ENCODE data around the gene PARP8.
"Not testable (repeated sequence)": the region's sequence is repeated elsewhere in the genome, so short reads cannot be mapped to it uniquely, and the experiment has no call there.

Gene PARP8

DNA sequence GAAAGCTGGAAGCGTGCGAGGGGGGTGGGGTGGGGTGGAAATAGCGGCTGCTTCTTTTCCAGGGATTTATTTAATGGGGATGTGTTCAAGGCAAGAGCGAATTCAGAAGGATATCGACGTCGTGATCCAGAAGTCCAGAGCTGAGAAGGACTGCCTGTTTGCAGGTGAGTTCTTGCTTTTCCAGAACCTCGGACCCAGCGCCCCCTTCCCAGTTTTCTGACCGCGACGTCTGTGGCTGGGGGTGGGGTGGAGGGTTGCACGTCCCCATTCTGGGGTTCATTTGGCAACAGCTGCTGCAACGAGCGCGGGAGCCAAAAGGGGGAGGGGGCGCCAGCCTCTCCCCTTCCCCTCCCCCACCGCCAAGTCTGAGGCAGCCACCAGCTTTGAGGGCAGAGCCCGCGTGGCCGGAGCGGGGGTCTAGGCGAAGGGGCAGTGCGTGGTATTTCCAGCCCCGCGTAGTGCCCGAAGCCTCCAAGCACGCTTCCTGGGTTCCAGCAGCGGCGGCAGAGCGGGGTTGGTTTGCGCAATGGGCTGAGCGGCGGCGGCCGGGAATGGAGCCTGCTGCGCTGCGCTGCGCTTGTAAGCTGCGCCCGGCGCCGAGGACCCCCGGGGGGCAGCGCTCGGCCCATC is 701 bp downstream of the PARP8 start:
- DNase-seq (ENCODE audit: insufficient read length, low spot score), result no peak
- no peak for FAIRE-seq
- TF ChIP-seq POLR2A (IDR thresholded peaks at IDR 0.05; ENCODE audit: low read depth, low read length), result no peak

DNA sequence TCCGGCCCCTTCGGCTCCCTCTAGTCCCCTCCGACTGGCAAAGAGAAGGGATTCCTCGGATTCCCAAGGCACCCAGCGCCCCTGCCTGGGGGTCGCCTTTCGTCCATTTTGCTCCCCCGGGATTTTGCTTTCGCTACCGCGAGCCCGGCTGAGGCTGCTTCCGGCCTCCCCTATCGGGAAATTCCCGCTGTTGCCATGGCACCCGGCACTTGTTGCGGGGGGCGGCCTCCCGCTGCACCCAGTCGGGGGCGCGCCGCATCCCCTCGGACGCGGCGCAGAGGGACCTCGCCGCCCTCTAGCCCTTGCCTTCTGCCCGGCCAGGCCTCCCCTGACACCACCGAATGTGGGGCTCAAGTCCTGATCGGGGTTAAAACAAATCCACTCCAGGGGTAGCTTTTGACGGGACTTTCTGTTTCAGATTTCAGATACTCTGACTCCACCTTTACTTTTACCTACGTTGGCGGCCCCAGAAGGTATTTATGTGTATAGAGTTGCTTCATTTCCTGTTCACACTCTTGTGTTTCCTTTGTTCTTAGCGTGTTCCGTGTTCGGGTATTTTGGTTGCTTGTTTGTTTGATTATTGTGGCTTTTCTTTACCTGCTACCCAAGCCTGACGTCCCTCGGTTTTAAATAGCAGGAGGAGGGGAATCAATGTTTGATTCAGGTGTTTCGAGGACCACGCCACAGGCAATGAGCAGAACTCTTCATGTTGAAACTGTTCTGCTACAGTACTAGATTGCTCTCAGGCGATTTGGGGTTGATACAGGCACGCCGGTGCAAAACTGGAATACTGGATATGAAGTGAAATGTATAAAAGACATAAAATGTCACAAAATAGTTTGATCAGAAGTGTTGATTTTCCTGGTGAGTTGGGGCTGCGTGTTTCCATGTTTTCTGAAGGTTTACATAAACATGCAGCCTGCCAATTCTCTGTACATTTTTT is 1.5 kb downstream of the PARP8 start:
- FAIRE-seq, result peak; percentile 48
- no peak for TF ChIP-seq POLR2A (IDR thresholded peaks at IDR 0.05; ENCODE audit: low read depth, low read length)
- peak; percentile 27 for DNase-seq (ENCODE audit: insufficient read length, low spot score)

DNA sequence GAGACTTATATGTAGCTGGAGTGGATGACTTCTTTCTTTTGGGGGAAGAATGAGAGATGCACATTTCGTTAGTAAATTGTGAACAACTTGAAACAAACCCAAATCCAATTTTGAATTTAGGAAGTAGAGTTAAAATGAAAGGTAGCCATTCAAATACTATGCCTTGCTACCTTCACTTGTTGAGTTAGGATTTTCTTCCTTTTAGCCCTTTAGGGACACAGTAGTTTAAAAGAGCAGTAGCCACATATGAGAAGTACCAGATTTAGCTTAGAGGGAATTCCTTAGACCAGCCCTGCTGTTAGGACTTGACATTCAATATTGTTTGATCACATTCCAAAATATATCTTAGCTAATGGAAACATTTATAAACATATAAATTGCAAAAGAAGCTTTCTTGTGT is 2.2 kb downstream of the PARP8 start:
- peak; percentile 11 for FAIRE-seq
- DNase-seq (ENCODE audit: insufficient read length, low spot score), result not testable (repeated sequence)

DNA sequence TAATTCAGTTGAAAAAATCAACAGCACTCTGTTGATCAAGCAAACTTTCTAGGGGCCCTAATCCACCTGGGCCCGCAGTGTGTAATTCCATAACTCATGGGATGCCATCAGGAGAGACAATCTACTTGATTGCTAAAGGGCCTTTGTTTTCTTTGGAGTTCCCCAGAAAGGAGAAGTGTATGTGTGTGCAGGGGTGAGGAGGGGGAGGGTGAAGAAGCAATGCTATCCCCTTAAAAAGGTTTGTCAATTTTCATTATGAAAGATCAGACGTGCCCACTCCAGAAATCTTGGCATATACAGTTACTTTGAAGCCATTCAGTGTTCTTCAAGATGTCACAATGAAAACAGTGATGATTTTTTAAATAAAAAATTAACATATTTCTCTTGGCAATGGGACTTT is 6.2 kb downstream of the PARP8 start:
- DNase-seq (ENCODE audit: insufficient read length, low spot score), result no peak
- TF ChIP-seq POLR2A (IDR thresholded peaks at IDR 0.05; ENCODE audit: low read depth, low read length), result no peak
- no peak for FAIRE-seq

DNA sequence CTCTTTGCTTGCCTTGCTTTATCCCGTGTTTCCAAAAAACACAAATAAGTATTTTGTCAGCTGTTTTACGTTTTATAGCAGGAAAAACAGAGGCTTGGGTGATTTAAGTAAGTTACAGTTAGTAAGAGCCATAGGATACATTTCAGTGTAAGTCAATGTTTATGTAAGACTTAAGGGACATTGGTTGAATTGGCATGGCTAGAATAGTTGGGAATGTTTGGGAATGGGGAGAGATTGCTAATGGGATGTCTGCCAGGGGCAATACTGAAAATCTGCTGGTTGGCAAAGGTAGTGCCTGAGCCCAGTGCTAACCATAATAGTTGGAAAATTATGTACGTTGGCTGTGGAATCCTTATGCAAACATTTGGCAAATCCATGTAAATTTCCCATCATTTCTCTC is 7.0 kb downstream of the PARP8 start:
- DNase-seq (ENCODE audit: insufficient read length, low spot score); FAIRE-seq: not testable (repeated sequence)

DNA sequence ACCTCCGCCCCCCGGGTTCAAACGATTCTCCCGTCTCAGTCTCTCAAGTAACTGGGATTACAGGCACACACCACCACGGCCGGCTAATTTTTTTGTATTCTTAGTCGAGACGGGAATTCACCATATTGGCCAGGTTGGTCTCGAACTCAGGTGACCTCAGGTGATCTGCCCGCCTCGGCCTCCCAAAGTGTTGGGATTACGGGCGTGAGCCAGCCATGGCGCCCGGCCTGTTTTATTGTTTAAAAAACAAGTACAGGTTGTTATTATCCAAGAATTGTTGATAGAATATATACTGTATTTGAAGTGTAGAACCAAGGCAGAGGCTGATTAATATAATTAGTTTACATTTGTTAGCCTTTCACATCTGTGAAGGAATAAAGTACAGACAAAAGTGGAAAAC is 8.9 kb downstream of the PARP8 start:
- no peak for FAIRE-seq
- no peak for DNase-seq (ENCODE audit: insufficient read length, low spot score)
- TF ChIP-seq POLR2A (IDR thresholded peaks at IDR 0.05; ENCODE audit: low read depth, low read length), result no peak

DNA sequence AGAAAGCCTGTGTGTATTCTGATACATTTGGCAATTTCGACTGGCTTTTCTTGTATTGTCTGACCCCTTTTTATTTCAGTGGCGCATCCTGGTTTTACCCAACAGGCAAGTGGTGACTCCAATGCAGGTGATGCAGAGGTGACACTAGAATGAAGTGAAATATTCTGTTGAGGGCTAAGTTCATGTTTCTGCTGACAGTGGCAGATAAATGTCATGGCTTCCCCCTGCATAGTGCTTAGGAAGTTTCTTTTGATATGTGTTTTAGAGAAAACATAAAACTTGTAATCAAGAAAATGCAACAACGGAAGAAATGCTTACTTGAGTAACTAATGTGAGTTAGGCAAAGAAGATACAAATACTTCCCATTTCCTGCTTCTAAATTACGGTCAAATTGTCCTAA is 13.1 kb downstream of the PARP8 start:
- DNase-seq (ENCODE audit: insufficient read length, low spot score); FAIRE-seq: not testable (repeated sequence)

DNA sequence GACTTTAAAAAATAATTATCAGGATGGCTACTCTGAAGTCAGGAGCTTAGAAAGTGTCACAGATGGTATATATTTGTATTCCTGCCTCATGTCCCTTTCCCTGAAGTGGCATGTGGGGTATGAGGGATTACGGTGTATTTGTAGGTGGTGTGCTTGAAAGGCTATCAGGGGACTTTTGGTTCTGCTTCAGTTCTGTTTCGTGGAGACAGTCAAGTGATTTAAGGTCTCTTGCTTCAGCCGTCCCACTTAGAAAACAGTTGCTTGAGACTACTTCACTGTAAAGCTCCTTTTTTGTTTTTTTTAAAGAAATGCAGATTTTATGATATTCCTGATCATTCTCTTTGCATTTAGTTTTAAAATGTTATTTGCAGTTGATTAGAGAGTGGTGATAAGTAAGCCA is 18.3 kb downstream of the PARP8 start:
- no peak for TF ChIP-seq POLR2A (IDR thresholded peaks at IDR 0.05; ENCODE audit: low read depth, low read length)
- DNase-seq (ENCODE audit: insufficient read length, low spot score) (no peak), FAIRE-seq (no peak)

DNA sequence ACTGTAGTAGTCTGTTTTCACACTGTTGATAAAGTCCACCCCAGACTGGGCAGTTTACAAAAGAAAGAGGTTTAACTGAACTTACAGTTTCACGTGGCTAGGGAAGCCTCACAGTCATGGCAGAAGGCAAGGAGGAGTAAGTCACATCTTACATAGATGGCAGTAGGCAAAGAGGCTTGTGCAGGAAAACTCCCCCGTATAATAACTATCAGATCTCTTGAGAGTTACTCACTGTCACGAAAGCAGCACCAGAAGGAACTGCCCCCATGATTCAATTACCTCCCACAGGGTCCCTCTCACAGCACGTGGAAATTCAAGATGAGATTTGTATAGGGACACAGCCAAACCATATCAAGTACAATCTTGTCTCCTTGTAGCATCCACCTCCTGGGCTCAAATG is 21.1 kb downstream of the PARP8 start:
- DNase-seq (ENCODE audit: insufficient read length, low spot score) (no peak), FAIRE-seq (no peak)
- no peak for TF ChIP-seq POLR2A (IDR thresholded peaks at IDR 0.05; ENCODE audit: low read depth, low read length)

DNA sequence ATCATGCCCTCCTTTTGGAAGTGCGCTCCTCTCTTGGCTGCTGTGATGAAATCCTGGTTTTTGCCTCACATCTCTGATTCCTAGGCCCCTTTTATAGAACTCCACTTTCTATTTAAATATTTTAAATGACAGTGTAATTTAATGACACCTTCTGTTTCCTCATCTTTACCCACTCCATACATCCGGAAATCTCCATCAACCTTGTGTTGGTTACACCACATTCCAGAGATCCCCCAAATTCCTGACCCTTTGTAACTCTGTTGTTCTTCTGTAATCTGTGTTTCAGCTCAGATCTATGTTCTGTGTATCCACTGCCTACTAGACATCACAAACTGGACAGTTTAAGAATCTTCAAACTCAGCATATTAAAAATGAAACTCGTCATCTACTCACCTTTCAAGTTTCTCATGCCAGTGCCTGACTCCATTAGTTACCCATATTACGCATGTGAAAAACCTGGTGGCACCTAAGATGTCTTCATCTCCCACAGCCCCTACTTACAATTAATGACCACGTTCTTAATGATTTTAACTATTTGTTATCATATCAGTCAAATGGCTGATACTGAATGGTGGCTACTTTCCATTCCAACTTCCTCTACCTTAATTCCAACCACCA is 25.1 kb downstream of the PARP8 start:
- DNase-seq (ENCODE audit: insufficient read length, low spot score), result no peak
- TF ChIP-seq POLR2A (IDR thresholded peaks at IDR 0.05; ENCODE audit: low read depth, low read length), result no peak
- peak; percentile 53 for FAIRE-seq

DNA sequence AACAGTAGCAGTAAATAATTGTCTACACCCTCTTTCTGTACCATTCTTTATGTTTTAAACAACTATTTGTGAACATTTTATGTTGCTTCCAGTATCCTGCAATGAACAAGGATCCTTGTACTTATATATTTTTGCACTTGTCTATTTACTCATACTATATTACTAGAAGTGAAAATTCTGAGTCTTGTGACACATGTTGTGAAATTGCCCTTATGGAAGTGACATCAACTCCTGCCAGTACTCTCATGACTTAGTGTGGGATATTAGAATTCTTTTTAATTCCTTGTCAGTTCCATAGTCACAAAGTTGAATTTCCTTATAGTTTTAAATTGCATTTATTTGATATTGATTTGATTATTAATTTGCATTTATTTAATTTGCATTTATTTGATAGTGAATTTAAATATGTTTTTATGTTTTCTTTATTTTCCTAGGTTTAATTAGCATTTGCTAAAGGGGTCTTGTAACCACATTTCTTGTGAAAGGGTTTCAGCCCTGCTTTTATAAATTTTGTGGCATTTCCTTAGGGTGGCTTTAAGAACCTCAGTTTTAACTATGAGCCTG is 27.7 kb downstream of the PARP8 start:
- FAIRE-seq, result no peak
- TF ChIP-seq POLR2A (IDR thresholded peaks at IDR 0.05; ENCODE audit: low read depth, low read length), result no peak
- no peak for DNase-seq (ENCODE audit: insufficient read length, low spot score)

DNA sequence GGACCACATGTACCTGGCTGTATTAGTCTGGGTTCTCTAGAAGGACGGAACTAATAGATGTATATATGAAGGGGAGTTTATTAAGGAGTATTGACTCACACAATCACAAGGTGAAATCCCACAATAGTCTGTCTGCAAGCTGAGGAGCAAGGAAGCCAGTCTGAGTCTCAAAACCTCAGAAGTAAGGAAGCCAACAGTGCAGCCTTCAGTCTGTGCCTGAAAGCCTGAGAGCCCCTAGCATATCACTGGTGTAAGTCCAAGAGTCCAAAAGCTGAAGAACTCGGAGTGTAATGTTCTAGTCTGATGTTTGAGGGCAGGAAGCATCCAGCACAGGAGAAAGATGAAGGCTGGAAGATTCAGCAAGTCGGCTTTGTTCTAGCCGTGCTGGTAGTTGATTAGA is 28.2 kb downstream of the PARP8 start:
- not testable (repeated sequence) for DNase-seq (ENCODE audit: insufficient read length, low spot score); FAIRE-seq

DNA sequence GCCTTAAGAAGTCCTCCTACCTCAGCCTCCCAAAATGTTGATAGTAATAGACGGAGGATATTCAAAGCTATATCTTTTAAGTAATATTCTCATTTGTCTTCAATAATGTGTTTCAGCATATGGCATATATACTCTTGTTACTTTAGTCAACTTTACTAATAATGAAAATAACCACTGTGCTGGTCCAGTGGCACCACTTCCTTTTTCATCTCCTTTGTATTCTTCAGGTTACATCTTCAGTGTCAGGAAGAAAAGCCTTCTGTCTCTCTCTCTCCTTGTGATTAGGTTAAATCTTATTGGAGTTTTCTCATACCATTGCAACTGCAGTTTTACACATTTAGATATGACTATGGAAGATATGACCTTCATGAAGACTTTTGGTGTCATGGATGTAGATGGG is 31.3 kb downstream of the PARP8 start:
- FAIRE-seq (no peak), DNase-seq (ENCODE audit: insufficient read length, low spot score) (no peak)
- TF ChIP-seq POLR2A (IDR thresholded peaks at IDR 0.05; ENCODE audit: low read depth, low read length), result no peak

DNA sequence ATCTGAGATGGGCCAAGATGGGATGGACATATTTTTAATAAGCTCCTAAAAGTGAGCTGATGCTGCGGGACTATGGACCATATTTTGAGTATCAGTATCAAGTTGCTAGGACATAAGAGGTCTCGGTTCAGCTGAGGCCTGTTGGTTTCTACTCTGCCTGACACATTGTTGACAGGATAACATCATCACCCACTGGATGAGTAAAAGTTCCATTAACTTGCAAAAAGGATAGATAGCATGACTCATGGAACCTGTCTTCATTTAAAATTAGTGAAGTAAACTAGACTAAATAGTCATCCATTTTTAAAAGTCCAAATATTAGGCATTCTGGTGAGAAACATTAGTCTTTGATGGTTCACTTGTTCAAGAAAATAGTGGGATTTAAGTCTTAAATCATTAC is 33.3 kb downstream of the PARP8 start:
- FAIRE-seq (no peak), DNase-seq (ENCODE audit: insufficient read length, low spot score) (no peak)
- TF ChIP-seq POLR2A (IDR thresholded peaks at IDR 0.05; ENCODE audit: low read depth, low read length), result no peak
